GM21723 (cell line): ENCODE data around the gene CASP10.
"Not testable (repeated sequence)": the region's sequence is repeated elsewhere in the genome, so short reads cannot be mapped to it uniquely, and the experiment has no call there.

Source experiments
- ATAC-seq: cut with Tn5 transposase; IDR thresholded peaks from one replicate; pipeline ENCODE4 v1.9.1; 2021; ENCODE audit warnings: mild to moderate bottlenecking, moderate library complexity; ENCODE audit not compliant: unreplicated experiment

Gene CASP10

DNA sequence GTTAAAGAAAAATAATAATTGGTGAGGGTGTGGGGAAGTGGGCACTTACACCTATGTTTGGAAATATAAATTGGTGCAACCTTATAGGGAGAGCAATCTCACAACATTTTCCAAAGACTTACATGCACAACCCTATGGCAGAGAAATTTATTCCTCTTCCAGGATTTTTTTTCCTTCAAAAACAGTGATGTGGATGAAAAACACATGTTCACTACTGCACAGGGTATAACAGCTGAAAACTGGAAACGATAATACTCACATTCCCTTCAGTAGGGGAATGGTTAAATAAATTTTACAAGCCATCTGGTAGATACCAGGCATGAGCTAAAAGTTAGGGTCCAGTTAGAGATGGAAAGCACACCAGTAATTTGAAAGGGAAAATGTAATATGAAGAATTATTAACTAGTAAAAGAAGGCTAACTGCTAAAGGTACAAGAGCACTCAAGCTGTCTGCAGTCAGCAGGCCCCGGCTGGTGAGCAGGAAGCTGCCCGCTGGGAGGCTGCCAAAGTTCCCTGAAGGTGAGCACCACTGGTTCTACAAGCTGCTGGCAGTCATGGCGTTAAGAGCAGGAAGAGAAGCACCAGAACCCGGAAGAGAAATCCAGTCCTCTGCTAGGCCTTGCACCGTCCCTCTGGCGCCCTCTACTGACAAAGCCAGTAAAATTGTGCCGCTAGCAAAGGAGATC, 49.0 kb downstream of the CASP10 start:
- peak; percentile 46 for ATAC-seq

DNA sequence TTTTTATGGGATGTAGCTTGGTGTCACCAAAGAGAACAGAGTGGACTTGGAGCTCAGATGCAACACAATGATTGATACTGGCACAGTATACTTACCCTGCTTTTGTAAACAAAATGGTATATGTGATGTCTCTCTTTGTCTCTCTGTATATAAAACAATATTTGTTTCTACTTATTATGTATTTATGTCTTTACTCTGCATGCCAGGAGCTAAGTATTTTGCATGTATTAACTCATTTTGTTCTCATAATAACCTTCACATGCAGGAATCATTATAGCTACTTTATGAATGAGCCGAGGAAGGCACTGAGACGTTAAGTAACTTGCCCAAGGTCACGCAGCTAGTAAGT, 49.5 kb downstream of the CASP10 start:
- no peak for ATAC-seq

DNA sequence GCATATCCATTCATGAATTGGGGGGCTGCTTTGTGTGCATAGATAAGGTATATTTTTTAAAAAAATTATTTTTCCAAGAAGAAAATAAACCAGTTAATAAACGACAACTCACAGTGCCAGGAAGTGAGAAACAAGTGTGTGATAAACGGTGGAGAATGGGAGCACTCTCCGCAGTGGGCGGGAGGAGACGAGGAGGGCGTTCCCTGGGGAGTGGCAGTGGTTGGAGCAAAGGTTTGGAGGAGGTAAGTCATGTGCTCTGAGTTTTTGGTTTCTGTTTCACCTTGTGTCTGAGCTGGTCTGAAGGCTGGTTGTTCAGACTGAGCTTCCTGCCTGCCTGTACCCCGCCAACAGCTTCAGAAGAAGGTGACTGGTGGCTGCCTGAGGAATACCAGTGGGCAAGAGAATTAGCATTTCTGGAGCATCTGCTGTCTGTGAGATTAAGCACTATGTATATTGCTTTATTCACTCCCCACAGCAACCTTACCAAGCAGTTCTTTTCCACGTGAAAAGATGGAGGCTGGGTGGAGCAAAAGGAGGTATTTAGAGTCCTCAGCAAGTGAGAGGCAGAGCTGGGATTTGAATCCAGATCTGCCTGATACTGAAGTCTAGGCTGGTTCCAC, 50.4 kb downstream of the CASP10 start:
- ATAC-seq: peak; percentile 91

DNA sequence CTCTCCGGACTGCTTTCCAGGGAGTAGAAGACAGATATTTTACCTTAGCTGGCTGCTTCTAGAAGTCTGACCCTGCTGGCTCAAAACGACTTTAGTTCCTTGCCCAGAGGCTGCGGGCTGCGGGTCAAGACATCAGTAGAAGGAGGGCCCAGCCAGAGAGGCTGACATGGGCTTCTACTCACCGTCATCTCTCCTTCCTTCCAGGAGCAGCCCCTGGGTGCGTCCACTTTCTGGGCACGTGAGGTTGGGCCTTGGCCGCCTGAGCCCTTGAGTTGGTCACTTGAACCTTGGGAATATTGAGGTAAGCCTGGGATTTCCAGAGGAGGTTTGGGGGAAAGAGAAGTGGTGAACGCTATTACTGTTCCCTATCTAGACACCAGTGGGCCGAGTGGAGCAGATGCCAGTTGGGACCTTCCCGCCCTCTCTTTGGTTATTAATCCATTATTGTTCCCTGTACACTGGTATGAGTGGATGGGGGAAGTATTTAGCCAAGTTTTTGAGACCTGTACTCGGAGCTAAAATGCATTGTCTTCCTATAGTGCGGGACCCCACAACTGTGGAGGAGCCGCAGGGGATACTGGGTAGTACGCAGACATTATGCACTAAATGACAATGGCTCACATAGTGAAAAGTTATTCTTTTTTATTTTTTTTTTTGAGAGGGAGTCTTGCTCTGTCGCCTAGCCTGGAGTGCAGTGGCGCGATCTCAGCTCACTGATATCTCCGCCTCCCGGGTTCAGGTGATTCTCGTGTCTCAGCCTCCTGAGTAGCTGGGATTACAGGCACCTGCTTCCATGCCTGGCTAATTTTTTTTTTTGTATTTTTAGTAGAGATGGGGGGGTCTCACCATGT, 51.1 kb downstream of the CASP10 start:
- ATAC-seq: peak; percentile 30

DNA sequence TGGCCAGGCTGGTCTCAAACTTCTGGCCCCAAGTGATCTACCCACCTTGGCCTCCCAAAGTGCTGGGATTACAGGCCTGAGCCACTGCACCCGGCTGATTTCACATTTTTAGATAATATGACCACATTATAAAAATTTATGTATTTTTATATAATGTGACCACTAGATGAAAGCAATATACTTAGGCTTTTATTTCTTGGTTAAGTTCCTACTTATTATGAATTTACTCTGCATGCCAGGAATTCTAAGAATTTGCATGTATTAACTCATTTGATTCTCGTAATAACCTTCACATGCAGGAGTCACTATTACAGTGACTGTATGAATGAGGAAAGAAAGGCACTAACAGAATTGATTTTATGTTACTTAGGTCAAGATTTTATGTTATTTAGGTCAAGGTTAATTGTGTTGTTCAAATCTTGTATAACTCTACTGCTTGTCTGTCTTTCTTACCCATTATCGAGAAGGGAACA, 51.8 kb downstream of the CASP10 start:
- ATAC-seq: no peak

DNA sequence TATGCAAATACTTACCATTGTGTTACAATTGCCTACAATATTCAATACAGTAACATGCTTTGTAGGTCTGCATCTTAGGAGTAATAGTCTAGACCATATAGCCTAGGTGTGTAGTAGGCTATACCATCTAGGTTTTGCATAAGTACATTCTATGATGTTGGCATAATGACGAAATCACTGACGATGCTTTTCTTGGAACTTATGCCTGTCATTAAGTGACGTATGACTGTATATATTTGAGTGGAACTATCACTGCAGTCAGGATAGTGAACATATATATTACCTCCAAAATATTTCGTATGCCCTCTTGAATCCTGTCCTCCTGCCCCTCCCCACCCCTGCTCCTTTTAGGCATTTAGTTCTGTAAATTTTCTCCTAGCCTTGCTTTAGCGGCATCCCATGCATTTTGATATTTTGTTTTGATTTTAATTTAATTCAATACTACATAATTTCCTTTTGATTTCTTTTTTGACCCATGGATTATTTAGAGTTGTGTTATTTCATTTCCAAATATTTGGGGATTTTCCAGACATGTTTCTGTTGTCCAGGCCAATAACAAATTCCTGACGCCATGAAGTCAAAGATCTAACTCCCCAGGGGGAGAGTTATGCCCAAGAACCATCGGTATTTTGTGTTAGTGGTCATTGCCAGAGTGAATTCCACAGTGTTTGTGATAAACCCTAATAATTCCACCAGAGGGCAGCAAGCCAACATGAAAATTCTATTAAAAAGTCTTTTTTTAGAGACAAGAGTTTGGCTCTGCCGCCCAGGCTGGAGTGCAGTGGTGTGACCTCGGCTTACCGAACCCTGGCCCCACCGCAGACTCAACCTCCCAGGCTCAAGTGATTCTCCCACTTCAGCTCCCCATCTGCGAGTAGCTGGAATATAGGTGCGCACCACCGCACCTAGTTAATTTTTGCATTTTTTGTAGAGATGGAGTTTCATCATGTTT, 53.2 kb downstream of the CASP10 start:
- ATAC-seq: no peak

DNA sequence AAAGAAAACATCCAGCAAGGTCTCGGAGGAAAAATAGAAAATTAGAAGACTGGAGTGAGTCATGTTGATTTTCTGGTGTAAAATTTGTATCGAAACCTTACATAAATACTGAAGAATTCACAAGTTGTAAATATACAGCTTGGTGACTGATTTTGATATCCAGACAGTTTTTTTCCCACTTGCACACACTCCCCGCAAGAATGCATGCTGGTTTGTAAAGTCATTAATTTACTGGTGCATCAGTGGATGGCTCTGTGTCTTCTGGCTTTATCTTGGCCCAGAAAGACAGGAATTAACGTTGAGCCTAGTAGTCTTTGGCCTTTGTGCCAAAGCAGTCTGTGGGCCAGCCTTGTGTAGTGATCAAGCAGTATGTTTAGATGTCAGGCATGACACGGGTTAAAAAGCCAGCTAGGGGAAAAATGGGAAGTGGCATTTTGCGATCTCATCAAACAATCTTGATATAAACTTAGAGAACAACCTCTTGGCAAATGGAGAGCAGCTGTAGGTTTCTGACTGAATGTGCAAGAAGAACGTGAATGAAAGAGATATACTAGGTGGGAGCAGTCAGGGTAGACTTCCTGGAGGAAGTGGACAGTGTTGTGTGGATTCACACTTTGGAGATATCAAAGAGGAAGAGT, 54.7 kb downstream of the CASP10 start:
- no peak for ATAC-seq

DNA sequence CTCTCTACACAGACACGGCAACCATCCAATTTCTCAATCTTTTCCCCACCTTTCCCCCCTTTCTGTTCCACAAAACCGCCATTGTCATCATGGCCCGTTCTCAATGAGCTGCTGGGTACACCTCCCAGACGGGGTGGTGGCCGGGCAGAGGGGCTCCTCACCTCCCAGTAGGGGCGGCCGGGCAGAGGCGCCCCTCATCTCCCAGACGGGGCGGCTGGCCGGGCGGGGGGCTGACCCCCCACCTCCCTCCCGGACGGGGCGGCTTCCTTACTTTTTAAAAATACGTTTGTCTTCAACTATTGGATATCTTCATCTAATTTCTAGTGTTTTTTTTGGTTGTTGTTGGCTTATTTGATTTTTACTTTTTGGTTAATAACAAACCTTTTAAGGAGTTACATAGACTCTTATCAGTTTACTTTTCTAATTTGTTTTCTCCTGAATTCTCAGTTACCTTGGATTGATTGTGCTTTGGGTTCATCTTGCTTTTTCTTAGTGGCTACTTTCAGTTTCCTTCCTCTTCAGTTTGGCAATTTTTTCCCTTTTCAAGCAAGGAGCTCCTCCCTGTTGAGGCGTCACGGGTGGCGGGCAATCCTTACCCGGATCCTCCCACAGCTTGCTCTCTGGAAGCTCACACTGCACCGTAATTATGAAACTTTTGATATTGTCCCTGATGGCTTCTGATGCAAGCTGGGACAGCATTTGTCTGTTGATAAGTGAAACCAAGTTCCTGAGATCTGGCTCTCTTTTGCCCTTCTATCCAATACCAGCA, 56.4 kb downstream of the CASP10 start:
- ATAC-seq: not testable (repeated sequence)

DNA sequence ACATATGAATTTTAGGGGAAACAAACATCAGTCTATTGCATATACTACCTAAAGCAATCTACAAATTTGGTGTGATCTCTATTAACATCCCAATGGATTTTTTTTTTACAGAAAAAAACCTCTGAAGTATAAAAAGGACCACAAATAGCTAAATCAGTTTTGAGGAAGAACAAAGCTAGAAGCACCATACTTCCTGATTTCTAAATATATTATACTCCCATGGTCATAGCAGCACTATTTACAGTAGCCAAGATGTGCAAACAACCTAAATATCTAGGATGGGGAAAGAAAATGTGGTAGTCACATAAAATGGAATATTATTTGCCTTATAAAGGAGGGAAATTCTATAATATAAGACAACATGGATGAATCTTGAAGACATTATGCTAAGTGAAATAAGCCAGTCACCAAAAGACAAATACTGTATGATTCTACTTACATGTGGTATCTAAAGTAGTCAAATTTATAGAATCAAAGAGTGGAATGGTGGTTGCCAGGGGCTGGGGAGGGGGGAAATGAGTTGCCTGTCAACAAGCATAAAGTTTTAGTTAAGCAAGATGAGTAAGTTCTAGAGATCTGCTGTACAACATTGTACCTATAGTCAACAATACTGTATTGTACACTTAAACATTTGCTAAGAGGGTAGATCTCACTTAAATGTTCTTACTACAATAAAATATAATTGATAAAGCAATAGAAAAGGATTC, 59.8 kb downstream of the CASP10 start:
- ATAC-seq: no peak

DNA sequence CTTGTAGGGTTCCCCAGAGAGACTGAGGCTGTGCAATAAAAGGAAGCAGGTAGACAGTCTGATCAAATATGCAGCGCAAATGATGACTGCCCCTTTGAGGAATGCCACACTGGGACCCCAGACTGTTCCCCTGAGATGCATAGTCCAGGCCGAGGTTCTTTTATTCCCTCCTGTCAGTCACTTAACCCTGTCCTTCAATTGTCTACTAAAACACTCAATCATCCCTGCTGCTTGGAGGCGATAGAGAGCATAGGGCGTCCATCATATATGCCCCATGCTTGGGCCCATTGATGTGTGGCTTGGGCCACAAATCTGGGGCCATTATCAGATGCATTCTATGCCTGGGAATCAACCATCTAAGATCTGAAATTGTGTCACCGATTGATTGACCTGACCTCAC, 61.9 kb downstream of the CASP10 start:
- ATAC-seq: no peak

DNA sequence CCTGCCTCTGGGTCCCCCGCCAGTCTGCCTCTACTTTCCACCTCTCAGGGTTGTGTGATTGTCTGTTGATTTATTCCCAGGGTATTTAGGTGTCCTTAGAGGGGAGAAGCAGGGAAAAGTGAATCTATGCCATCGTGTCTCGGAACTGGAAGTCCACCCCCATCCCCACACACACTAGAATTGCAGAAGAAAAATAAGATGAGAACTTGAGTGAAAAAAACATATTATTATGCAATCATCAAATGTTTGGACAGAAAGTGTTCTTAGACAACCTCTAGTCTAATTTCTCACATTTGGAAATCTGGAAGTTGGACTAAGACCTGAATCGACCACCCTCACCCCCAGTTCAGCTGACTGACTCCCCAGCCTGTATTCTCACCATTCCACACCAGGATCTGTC, 63.3 kb downstream of the CASP10 start:
- ATAC-seq: no peak

DNA sequence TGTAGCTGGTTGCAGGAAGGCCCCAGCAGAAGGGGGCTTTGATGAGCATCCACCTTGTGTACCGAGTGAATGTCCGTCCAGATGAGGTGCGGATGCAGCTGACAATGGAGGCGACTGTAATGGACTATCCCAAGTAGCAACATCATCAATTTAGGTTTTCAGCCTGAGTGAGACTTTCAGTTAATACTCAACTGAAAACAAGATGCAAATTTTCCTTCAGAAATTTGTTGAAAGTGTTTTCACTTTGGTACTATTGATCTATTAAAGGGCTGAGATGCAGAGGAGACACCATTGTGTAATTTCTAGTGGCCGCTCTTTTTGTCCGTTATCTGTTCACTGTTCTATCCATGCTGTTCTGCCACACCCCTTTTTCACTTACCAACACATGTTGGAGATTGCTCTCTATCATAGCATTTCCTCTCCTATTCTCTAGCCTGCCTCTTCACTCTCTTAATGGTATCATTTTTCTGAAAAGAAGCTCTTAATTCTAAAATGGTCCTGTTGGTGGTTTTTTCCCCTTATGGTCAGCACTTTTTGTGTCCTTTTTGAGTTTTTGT, 65.4 kb downstream of the CASP10 start:
- ATAC-seq: no peak

DNA sequence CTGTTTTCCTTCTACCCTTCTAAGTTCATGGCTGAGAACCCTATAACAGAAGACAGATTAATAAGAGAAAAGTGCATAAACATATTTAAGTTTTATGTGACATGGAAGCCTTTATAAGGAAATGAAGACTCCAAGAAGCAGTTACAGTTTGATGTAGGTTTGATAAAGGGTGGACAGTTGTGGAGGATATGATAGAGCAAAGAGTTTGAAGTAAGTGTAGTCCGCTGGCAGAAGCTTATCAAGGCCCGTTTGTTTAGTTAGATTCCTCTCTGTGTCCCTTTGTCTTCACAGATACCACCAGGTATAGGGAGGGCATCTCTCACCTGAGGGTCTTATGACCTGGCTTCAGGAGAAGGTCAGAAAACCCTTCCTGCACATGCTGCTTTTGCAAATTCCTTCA, 66.9 kb downstream of the CASP10 start:
- no peak for ATAC-seq

DNA sequence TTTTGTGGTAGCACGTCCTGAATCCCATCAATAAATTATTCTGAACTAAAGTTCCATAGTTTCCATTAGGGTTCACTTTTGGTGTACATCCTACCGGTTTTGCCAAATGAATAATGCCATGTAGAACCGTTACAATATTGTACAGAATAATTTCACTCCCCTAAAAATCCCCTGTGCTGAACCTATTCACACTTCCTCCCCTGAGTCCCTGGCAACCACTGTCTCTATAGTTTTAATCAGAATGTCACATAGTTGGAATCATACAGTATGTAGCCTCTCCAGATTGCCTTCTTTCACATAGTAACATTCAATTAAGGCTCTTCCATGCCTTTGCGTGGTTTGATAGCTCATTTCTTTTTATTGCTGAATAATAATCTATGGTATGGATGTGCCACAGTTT, 67.8 kb downstream of the CASP10 start:
- no peak for ATAC-seq

DNA sequence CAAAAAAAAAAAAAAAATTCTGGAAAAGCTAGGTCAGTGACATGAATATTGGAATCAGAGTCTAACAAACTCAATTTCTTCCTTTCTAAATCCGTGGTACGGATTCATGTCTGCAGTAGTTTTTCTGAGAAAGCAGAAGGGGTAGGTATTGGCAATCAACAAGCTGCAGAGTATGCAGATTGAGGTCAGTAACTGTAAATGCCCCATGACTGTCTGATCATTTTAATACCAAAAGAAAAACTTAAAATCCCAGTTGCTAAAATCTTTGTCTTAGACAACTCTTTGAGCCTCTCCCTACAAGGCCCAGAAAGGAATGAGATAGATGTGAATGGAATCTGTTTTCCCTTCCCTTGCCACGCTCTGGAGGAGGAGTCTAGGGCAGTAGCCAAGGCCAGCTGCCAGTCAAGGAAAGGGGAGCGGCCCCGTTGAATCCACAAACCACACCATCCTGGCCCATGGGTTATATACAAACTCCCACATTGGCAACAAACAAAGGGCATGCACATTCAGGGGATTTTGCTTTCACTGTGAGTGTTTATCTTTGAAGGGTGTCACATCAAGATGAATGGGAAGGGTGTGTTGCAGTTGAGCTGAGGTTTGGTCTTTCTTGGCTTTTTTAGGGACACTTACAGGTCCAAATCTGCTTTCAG, 71.3 kb downstream of the CASP10 start:
- no peak for ATAC-seq

DNA sequence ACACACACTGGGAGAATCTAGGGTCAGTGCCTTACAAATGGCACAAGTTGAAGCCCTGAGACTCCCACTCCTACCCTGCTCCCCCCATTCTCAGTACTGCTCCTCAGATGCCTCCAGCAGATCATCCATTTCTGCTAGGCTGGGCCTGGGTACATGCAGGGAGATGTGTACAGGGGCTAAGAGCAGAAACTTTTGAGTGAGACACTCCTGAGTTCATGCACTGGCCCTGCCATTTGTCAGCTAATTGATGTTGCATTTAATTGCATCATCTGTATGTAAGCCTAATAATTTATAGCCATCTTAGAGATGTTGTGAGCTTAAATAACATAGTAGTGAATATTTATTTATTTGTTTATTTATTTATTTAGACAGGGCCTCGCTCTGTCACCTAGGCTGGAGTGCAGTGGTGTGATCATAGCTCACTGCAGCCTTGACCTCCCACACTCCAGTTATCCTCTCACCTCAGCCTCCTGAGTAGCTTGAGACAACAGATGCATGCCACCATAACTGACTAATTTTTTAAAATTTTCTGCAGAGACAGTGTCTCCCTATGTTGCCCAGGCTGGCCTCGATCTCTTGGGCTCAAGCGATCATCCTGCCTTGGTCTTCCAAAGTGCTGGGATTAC, 72.6 kb downstream of the CASP10 start:
- ATAC-seq: no peak

DNA sequence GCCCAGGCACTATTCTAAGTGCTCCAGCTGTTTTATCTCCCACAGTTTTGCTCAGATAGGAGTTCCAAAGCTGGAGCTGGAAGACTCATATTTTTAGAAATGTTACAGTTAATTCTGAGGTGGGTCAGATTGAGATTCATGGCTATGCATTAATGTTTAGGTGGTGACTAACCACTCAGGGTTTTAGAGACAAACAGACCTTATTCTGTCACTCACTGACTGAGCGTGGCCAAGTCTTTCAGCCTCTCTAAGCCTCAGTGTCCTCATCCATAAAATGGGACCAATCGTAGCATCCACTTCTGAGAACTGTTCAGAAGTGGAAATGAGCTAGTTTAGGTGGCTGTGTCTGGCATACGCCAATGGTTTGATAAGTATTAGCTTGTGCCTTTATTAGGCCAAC, 73.1 kb downstream of the CASP10 start:
- no peak for ATAC-seq
